Measurements from ENCODE around the gene SCRN1.

DNA sequence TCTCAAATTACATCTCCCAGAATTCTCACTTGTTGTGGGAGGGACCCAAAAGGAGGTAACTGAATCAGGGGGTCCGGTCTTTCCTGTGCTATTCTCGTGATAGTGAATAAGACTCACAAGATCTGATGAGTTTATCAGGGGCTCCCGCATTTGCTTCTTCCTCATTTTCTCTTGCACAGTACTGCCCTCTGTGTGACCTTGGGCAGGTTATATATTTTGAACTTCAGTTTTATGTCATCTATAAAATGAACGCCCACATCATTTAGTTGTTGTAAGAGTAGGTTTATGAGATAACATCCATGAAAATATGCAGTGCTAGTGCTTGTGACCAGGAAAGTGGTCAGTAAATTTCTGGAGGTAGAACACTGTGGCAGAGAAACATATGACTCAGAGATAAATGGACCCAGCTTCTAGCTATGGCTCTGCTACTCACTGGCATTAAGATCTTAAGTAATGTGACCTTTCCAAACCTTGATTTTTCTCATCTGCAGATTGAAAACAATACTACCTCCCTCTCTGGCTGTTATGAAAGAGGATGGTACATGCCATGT is 44.3 kb downstream of the SCRN1 start:
- TF ChIP-seq CTCF (conservative IDR thresholded peaks at IDR 0.05) (no peak), ZFX (IDR thresholded peaks at IDR 0.05) (no peak)

Measured in C4-2B (cell line).